Neural crest cell (in vitro differentiated cells): ENCODE measurements around the gene ADGRG2. TPM values are rescaled to one million over a fixed set of nuclear protein-coding genes. Genes with fewer than 3 reads are reported as not detected.

Experiments
- DNase-seq: peaks from one replicate; pipeline ENCODE4 v3.0.0; 2021; ENCODE audit warnings: low read depth, mixed read lengths, low spot score
- H3K27ac Mint-ChIP-seq: one replicate; pipeline ENCODE4 v1.8.0; 2021; ENCODE audit warnings: mild to moderate bottlenecking, mixed read lengths; ENCODE audit not compliant: unreplicated experiment
- H3K27me3 Mint-ChIP-seq: 2 replicates; pipeline ENCODE4 v1.8.0; 2021; ENCODE audit warnings: low read depth, mild to moderate bottlenecking, mixed read lengths
- H3K36me3 Mint-ChIP-seq: 2 replicates; pipeline ENCODE4 v1.8.0; 2021; ENCODE audit warnings: low read depth, mild to moderate bottlenecking, mixed read lengths
- H3K4me1 Mint-ChIP-seq: 2 replicates; pipeline ENCODE4 v1.8.0; 2021; ENCODE audit warnings: mixed read lengths
- H3K4me3 Mint-ChIP-seq: one replicate; pipeline ENCODE4 v1.8.0; 2021; ENCODE audit warnings: mild to moderate bottlenecking, mixed read lengths
- H3K9me3 Mint-ChIP-seq: 2 replicates; pipeline ENCODE4 v1.8.0; 2021; ENCODE audit warnings: mixed read lengths
- CTCF ChIP-seq: fragments of 200-600 bp; sonication (generic); conservative IDR thresholded peaks from 2 replicates; pipeline ENCODE4 v1.5.0; 2021; ENCODE audit warnings: antibody characterized with exemption, mild to moderate bottlenecking
- total RNA-seq: library from RNA; stranded (reverse); gene quantifications from 2 replicates; pipeline ENCODE4 v1.2.1, GENCODE V29; 2021

Gene ADGRG2
- total RNA-seq, 1 donor from 2014 or later, result 0.21 TPM

- Mint-ChIP-seq H3K4me1 (no peaks in the 10 kb centered on the region), H3K4me3 (no peak overlapping the region), H3K9me3 (peaks cover 3% of the 10 kb centered on the region), H3K27ac (no peak overlapping the region), H3K27me3 (no peaks in the 10 kb centered on the region), H3K36me3 (peaks cover 19% of the 10 kb centered on the region)
- no peak for DNase-seq
- TF ChIP-seq CTCF, result no peak
Measured at GRCh38 chrX:18946611-18947010, 175.7 kb downstream of the ADGRG2 start.

GRCh38 chrX:18946157-18946556, 176.1 kb downstream of the ADGRG2 start:
- TF ChIP-seq CTCF, result no peak
- Mint-ChIP-seq H3K4me3 (no peak overlapping the region), H3K4me1 (no peaks in the 10 kb centered on the region), H3K27me3 (no peaks in the 10 kb centered on the region), H3K27ac (no peak overlapping the region), H3K36me3 (peaks cover 18% of the 10 kb centered on the region), H3K9me3 (peaks cover 3% of the 10 kb centered on the region)
- no peak for DNase-seq

- Mint-ChIP-seq H3K36me3 (peaks cover 18% of the 10 kb centered on the region), H3K4me3 (no peak overlapping the region)
- no peak for TF ChIP-seq CTCF
Measured at GRCh38 chrX:18945483-18945882, 176.8 kb downstream of the ADGRG2 start.

GRCh38 chrX:18944482-18944881, 177.8 kb downstream of the ADGRG2 start:
- H3K9me3 Mint-ChIP-seq, result peaks cover 3% of the 10 kb centered on the region
- H3K4me1 Mint-ChIP-seq, result no peaks in the 10 kb centered on the region
- peaks cover 18% of the 10 kb centered on the region for H3K36me3 Mint-ChIP-seq
- no peak overlapping the region for H3K27ac Mint-ChIP-seq
- H3K27me3 Mint-ChIP-seq, result no peaks in the 10 kb centered on the region
- no peak for DNase-seq
- no peak overlapping the region for H3K4me3 Mint-ChIP-seq
- TF ChIP-seq CTCF, result no peak

More at GRCh38 chrX:18945483-18945882, 176.8 kb downstream of the ADGRG2 start:
- Mint-ChIP-seq H3K27ac (no peak overlapping the region), H3K27me3 (no peaks in the 10 kb centered on the region), H3K9me3 (peaks cover 3% of the 10 kb centered on the region), H3K4me1 (no peaks in the 10 kb centered on the region)
- DNase-seq, result no peak

- H3K36me3 Mint-ChIP-seq, result peaks cover 28% of the 10 kb centered on the region
Measured at GRCh38 chrX:18941896-18942295, 180.4 kb downstream of the ADGRG2 start.

More at GRCh38 chrX:18941896-18942295, 180.4 kb downstream of the ADGRG2 start:
- Mint-ChIP-seq H3K4me3 (no peak overlapping the region), H3K27ac (no peak overlapping the region), H3K4me1 (peaks cover 11% of the 10 kb centered on the region), H3K27me3 (no peaks in the 10 kb centered on the region), H3K9me3 (no peaks in the 10 kb centered on the region)
- TF ChIP-seq CTCF, result no peak
- no peak for DNase-seq

Other genes starting within 250 kb of the ADGRG2 start
- gene PHKA2, start 138.4 kb downstream of the ADGRG2 start, total RNA-seq, result 24.7 and 28.0 TPM in 2 replicates
- 175 and 178 TPM in 2 replicates for gene PDHA1, start 221.5 kb upstream of the ADGRG2 start, total RNA-seq